ENCODE measurements around the gene CLIC3.

CLIC3 gene

GRCh38 chr9:136963341-136963740, 33.0 kb downstream of the CLIC3 start:
- FAIRE-seq: no peak

- no peak for FAIRE-seq
These were observed 33.6 kb downstream of the CLIC3 start for GRCh38 chr9:136962701-136963248.

DNA sequence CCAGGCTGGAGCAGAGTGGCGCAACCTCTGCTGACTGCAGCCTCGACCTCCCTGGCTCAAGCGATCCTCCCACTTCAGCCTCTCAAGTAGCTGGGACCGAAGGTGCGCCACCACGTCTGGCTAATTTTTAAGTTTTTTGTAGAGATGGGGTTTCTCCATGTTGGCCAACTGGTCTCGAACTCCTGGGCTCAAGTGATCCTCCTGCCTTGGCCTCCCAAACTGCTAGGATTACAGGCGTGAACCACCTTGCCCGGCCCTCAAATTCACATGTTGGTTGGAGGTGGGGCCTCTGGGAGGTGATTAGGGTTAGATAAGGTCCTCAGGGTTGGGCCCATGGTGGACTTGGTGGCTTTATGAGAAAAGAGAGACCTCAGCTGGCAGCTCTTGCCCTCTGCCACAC, 34.2 kb downstream of the CLIC3 start:
- no peak for FAIRE-seq

- FAIRE-seq: no peak
These were observed 34.9 kb downstream of the CLIC3 start for GRCh38 chr9:136961279-136962065.

- no peak for FAIRE-seq
These were observed 35.5 kb downstream of the CLIC3 start for GRCh38 chr9:136960938-136961275.

DNA sequence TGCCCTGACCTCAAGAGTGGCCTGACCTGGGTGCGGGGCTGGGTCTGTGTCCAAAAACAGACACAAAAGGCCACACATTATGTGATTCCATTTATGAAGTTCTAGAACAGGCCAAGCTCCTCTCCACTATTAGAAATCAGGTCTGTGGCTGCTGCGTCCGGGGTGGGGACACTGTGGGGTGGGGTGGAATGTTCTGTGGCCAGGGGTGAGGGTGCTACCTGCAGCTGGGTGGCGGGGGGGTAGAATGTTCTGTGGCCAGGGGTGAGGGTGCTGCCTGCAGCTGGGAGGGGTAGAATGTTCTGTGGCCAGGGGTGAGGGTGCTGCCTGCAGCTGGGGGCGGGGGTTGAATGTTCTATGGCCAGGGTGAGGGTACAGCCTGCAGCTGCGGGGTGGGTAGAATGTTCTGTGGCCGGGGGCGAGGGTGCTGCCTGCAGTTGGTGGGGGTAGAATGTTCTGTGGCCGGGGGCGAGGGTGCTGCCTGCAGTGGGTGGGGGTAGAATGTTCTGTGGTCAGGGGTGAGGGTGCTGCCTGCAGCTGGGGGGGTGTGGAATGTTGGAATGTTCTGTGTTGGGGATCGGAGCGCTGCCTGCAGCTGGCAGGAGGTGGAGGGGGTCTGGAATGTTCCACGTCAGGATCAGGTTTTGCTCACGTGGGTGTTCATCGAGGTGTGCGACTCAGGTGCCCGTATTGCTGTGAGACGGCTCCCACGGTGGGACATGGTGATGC, 36.0 kb downstream of the CLIC3 start:
- FAIRE-seq: no peak

- FAIRE-seq: no peak
These were observed 37.2 kb downstream of the CLIC3 start for GRCh38 chr9:136958898-136959850.

DNA sequence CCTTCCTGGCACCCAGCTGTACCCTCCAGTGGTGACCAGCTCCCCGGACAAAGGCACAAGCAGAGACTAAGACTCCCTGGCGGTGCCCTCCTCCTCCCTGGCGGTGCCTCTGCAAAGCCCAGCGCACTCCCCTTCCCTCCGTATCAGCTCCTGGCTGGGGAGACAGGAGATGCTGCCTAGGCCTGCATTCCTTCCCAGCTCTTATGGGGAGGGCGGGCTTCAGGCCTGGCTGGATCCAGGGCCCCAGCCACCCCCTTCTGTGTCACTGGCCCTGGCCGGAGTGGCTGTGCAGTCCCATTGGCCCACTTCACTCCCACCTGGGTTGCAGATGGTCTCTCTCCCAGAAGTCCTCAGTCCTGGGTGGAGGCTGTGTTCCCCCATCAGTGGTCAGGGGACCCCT, 37.9 kb downstream of the CLIC3 start:
- FAIRE-seq: no peak

DNA sequence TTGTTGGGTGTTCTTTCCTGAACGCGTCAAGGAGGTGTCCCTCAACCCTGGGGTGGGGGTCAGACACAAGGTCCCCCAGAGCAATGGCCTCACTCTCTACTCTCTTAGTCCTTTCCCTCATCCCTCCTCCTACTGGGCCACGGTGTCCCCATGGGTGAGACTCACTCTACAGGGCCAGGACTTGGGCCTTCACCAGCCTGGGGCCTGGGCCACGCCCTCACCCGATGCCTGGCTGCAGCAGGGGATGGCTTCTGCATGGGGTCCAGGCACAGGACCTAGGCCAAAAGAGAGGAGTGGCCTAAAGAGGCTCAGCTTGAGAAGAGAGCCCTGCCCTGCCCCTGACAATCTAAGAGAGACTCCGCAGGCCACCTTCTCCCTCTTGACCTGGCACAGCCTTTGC, 38.5 kb downstream of the CLIC3 start:
- no peak for FAIRE-seq

GRCh38 chr9:136957461-136957860, 38.9 kb downstream of the CLIC3 start:
- no peak for FAIRE-seq

DNA sequence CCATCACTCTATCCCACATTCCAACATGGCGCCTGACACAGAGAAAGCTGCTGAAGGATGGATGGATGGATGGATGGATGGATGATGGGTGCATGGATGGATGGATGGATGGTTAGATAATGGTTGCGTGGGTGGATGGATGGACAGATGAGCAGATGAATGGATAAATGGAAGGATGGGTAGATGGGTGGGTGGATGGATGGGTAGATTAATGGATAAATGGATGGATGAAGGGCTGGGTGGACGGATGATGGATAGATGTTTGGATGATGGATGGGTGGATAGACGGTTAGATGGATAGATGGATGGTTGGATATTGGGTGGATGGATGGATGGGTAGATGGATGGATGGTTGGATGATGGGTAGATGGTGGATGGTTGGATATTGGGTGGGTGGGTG, 39.8 kb downstream of the CLIC3 start:
- no peak for FAIRE-seq

GRCh38 chr9:136955943-136956335, 40.4 kb downstream of the CLIC3 start:
- FAIRE-seq: no peak

GRCh38 chr9:136955202-136955942, 41.0 kb downstream of the CLIC3 start:
- FAIRE-seq: no peak

DNA sequence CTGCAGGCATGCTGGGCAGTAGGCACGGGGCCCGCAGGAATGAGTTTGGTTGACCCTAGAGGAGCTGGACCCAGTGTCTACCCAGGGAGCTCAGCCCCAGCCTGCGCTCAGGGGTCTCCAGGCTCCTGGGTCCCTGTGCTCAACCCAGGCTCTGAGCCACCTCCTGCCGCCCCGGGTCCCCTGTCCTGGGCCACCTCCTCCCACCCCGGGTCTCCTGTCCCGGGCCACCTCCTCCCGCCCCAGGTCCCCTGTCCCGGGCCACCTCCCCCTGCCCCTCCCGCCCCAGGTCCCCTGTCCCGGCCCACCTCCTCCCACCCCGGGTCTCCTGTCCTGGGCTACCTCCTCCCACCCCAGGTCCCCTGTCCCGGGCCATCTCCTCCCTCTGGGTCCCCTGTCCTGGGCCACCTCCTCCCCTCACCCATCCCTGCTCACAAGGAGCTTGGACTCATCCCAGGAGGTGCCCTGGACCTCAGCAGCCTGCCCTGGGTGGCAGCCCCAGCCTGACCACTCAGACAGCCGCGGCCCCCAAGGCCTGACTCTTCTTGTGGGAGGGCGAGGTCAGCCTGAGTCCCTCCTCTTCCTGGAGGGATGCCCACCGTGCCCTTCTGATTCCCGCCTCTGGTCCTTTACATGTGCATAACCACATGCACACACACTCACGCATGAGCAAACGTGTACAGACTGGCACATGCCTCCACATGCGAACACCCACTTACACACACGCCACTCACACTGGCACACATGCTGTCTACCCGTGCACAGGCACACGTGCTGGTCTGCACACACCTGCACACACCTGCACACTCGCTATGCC, 41.9 kb downstream of the CLIC3 start:
- FAIRE-seq: no peak

DNA sequence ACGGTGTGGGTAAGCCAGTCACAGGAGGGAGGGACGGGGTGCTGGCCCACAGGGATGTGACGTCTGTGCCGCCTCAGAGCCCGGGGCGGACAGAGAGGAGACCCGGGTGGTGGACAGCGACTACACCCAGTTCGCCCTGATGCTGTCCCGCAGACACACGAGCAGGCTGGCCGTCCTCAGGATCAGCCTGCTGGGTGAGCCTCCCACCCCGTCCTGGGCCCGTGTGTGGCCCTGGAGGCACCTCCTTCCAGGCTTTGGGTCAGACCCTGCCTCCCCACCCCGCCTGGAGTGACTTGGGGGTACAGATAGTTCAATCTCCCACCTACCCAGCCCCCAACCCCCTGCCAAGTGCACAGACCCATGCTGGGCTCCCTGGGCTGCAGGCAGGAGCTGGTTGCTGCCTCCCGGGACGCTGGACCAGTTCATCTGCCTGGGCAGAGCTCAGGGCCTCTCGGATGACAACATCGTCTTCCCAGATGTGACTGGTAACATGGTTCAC, 42.5 kb downstream of the CLIC3 start:
- no peak for FAIRE-seq

- no peak for FAIRE-seq
These were observed 43.2 kb downstream of the CLIC3 start for GRCh38 chr9:136952876-136953770.

DNA sequence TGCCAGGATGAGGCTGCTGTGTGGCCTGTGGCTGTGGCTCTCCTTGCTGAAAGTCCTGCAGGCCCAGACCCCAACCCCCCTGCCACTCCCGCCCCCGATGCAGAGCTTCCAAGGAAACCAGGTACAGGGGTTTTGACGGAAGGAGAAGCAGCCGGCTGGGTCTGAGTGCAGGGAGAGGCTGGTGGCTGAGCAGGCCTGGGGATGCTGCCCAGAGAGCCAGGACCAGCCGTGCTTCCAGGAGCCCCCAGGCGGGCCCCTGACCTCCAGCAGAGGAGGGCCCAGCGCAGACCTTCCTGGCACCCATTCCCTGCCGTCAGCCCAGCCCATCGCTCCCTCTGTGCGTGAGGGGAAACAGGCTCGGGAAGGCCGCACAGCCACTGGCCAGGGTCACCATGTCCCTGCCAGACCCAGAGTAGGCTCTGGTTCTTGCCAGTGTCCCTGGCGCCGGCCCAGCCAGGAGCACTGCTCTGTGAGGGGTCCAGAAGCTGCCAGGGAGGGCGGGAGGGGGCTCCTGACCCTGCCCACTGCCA, 44.0 kb downstream of the CLIC3 start:
- FAIRE-seq: no peak

GRCh38 chr9:136951541-136952320, 44.6 kb downstream of the CLIC3 start, which contains the start of gene LCN12:
TSS of gene LCN12 (plus strand) at chr9:136952273. CDS start at chr9:136952328, 55 bp downstream.
- no peak for FAIRE-seq

Data from endometrium (tissue), 2 donors.